PFSK-1 (cell line): ENCODE data around the gene ARPP21.

Experiments
- POLR2AphosphoS5 ChIP-seq: IDR thresholded peaks from 2 replicates; pipeline ENCODE4 v1.6.1; 2012; ENCODE audit warnings: low read depth, mild to moderate bottlenecking, control low read depth, low read length, moderate library complexity
- TAF1 ChIP-seq: IDR thresholded peaks from 2 replicates; pipeline ENCODE4 v1.6.1; 2012; ENCODE audit warnings: low read length, control low read depth, borderline replicate concordance; ENCODE audit not compliant: insufficient read depth
- TF ChIP-seq, protein P1 (sequence below), 2 experiments: IDR thresholded peaks; 2 replicates each; pipeline versions ENCODE4 v1.6.1 to v1.8.0; 2011 to 2012; ENCODE audit warnings: low read depth in 2 of 2, low read length in 2 of 2, control low read depth in 1 of 2, inconsistent platforms in 1 of 2, mild to moderate bottlenecking in 1 of 2, moderate library complexity in 1 of 2; ENCODE audit not compliant: insufficient read depth in 1 of 2

DNA sequence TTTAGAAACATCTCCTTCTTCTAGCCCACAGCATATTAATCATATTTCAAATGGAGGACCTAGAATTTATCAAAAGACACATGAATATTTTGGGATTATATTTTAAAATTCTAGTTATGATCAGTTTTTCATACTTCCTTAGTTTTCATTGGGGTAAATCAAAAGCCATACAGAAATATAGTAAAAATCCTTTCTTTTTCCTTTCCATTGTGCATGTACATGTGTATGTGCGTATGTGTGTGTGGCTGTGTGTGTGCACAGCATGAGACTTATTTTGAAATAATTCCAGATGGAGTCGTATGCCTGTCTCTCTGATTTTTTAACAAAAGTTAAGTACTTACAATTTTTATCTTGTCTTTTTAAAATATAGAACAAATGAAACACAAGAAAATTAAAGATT lies 94.5 kb downstream of the ARPP21 start:
- TF ChIP-seq, protein P1, sequence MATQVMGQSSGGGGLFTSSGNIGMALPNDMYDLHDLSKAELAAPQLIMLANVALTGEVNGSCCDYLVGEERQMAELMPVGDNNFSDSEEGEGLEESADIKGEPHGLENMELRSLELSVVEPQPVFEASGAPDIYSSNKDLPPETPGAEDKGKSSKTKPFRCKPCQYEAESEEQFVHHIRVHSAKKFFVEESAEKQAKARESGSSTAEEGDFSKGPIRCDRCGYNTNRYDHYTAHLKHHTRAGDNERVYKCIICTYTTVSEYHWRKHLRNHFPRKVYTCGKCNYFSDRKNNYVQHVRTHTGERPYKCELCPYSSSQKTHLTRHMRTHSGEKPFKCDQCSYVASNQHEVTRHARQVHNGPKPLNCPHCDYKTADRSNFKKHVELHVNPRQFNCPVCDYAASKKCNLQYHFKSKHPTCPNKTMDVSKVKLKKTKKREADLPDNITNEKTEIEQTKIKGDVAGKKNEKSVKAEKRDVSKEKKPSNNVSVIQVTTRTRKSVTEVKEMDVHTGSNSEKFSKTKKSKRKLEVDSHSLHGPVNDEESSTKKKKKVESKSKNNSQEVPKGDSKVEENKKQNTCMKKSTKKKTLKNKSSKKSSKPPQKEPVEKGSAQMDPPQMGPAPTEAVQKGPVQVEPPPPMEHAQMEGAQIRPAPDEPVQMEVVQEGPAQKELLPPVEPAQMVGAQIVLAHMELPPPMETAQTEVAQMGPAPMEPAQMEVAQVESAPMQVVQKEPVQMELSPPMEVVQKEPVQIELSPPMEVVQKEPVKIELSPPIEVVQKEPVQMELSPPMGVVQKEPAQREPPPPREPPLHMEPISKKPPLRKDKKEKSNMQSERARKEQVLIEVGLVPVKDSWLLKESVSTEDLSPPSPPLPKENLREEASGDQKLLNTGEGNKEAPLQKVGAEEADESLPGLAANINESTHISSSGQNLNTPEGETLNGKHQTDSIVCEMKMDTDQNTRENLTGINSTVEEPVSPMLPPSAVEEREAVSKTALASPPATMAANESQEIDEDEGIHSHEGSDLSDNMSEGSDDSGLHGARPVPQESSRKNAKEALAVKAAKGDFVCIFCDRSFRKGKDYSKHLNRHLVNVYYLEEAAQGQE (IDR thresholded peaks at IDR 0.05; ENCODE audit: insufficient read depth in 1 of 2, low read depth in 2 of 2, low read length in 2 of 2): no peak
- TF ChIP-seq POLR2AphosphoS5 (no peak), TAF1 (no peak)
